Fibroblast of pulmonary artery (primary cell): ENCODE measurements around the gene APOBEC3F.
"Not testable (repeated sequence)": the region's sequence is repeated elsewhere in the genome, so short reads cannot be mapped to it uniquely, and the experiment has no call there.

Source experiments
- DNase-seq: peaks from one replicate; pipeline ENCODE4 v3.0.0-alpha.2; 2010; ENCODE audit warnings: low read depth
- H3K4me3 ChIP-seq: replicated peaks from 2 replicates; pipeline ENCODE4 v1.5.1; 2011; ENCODE audit warnings: low read depth, mild to moderate bottlenecking, control low read depth, low read length, moderate library complexity
- CTCF ChIP-seq: IDR thresholded peaks from 2 replicates; pipeline ENCODE4 v1.5.1; 2011; ENCODE audit warnings: mild to moderate bottlenecking, control low read depth, low read length, inconsistent platforms; ENCODE audit errors: missing control alignments

The APOBEC3F gene

GRCh38 chr22:39030705-39031104 lies 10.0 kb upstream of the APOBEC3F start:
- no peak overlapping the region for H3K4me3 ChIP-seq
- TF ChIP-seq CTCF: no peak
- no peak for DNase-seq

GRCh38 chr22:39031434-39032295 lies 9.0 kb upstream of the APOBEC3F start:
- DNase-seq, H3K4me3 ChIP-seq: not testable (repeated sequence)

GRCh38 chr22:39037071-39037470 lies 3.6 kb upstream of the APOBEC3F start:
- H3K4me3 ChIP-seq, DNase-seq: not testable (repeated sequence)

GRCh38 chr22:39039306-39040126 lies 1.1 kb upstream of the APOBEC3F start:
- no peak overlapping the region for H3K4me3 ChIP-seq
- no peak for DNase-seq
- no peak for TF ChIP-seq CTCF

GRCh38 chr22:39040155-39040537 lies 518 bp upstream of the APOBEC3F start:
- not testable (repeated sequence) for DNase-seq, H3K4me3 ChIP-seq

- no peak for TF ChIP-seq CTCF
- DNase-seq: no peak
- no peak overlapping the region for H3K4me3 ChIP-seq
These were observed 1.2 kb downstream of the APOBEC3F start for GRCh38 chr22:39041908-39042307.

- not testable (repeated sequence) for DNase-seq, H3K4me3 ChIP-seq
These were observed 2.4 kb downstream of the APOBEC3F start for GRCh38 chr22:39043063-39043462.

GRCh38 chr22:39045136-39045535 lies 4.5 kb downstream of the APOBEC3F start:
- not testable (repeated sequence) for H3K4me3 ChIP-seq, DNase-seq

GRCh38 chr22:39049486-39049885 lies 8.8 kb downstream of the APOBEC3F start:
- DNase-seq, H3K4me3 ChIP-seq: not testable (repeated sequence)

GRCh38 chr22:39051844-39052495 lies 11.3 kb downstream of the APOBEC3F start:
- not testable (repeated sequence) for DNase-seq

More at GRCh38 chr22:39051844-39052495, 11.3 kb downstream of the APOBEC3F start:
- not testable (repeated sequence) for H3K4me3 ChIP-seq
